ENCODE data around the gene SMARCA2.

DNA sequence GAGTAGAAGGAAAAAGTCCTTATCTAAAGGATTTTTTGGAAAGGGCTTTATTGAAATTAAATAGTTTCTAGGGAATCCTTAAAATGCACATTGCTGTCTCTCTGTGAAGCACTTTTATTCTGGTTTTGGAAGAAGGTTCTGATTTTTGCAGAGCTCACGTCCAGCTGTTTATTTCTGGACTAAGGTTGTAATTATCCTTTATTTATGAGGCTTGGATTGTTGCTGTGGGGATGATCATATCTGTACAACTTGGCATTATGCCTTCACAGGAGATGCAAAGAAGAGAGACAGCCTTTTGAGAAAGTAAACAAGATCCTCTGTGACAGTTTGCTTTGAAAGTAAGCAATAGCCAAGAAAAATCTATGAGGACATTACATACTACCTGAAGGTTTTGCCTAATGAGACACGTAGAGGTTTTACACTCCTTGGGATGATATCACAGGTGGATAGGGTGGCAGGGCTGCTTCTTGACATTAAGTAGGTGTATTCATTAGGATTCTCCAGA is 14.6 kb downstream of the SMARCA2 start:
- TF ChIP-seq, protein P1, sequence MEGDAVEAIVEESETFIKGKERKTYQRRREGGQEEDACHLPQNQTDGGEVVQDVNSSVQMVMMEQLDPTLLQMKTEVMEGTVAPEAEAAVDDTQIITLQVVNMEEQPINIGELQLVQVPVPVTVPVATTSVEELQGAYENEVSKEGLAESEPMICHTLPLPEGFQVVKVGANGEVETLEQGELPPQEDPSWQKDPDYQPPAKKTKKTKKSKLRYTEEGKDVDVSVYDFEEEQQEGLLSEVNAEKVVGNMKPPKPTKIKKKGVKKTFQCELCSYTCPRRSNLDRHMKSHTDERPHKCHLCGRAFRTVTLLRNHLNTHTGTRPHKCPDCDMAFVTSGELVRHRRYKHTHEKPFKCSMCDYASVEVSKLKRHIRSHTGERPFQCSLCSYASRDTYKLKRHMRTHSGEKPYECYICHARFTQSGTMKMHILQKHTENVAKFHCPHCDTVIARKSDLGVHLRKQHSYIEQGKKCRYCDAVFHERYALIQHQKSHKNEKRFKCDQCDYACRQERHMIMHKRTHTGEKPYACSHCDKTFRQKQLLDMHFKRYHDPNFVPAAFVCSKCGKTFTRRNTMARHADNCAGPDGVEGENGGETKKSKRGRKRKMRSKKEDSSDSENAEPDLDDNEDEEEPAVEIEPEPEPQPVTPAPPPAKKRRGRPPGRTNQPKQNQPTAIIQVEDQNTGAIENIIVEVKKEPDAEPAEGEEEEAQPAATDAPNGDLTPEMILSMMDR (IDR thresholded peaks at IDR 0.05; ENCODE audit: low read length), result no peak
- TF ChIP-seq EZH2 (optimal IDR thresholded peaks at IDR 0.05; ENCODE audit: low read depth, low read length), result no peak
- TF ChIP-seq EZH2phosphoT487 (IDR thresholded peaks at IDR 0.05; ENCODE audit: low read length), result no peak

All from MM.1S (cell line).